Activated CD8-positive, alpha-beta memory T cell treated with anti-CD3 and anti-CD28 coated beads for 4 hours (primary cell): ENCODE results near the gene CIROP.

ENCODE experiments used
- DNase-seq, 2 donors: peaks; one replicate each; pipeline ENCODE4 v3.0.0-alpha.2; 2020; ENCODE audit warnings: low read depth in 2 of 2

The CIROP gene, protein sequence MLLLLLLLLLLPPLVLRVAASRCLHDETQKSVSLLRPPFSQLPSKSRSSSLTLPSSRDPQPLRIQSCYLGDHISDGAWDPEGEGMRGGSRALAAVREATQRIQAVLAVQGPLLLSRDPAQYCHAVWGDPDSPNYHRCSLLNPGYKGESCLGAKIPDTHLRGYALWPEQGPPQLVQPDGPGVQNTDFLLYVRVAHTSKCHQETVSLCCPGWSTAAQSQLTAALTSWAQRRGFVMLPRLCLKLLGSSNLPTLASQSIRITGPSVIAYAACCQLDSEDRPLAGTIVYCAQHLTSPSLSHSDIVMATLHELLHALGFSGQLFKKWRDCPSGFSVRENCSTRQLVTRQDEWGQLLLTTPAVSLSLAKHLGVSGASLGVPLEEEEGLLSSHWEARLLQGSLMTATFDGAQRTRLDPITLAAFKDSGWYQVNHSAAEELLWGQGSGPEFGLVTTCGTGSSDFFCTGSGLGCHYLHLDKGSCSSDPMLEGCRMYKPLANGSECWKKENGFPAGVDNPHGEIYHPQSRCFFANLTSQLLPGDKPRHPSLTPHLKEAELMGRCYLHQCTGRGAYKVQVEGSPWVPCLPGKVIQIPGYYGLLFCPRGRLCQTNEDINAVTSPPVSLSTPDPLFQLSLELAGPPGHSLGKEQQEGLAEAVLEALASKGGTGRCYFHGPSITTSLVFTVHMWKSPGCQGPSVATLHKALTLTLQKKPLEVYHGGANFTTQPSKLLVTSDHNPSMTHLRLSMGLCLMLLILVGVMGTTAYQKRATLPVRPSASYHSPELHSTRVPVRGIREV

DNA sequence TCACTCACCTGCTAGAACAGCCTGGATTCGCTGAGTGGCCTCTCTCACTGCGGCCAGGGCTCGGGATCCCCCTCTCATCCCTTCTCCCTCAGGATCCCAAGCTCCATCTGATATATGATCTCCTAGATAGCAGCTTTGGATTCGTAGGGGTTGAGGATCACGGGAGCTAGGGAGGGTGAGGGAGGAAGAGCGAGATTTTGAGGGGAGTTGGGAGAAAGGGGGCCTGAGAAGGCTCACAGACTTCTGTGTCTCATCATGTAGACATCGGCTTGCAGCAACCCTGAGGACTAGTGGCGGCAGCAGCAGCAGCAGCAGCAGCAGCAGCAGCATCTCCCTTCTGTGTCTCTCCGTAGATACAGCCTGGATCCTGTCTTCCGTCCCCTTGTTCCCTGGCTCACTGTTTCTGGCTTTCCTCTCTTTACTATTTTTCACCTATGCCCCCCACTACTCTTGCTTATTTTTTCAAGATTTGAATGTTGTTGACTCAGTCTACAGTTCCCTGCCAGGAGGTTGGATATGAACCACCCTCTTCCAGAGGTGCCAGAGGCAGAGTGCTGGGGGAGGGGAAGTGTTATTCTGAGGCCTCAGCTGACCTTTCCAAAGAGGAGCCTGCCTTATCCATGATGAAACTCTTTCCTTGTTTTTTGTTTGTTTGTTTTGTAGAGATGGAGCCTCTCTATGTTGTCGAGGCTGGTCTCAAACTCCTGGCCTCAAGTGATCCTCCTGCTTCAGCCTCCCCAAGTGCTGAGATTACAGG lies at the start of gene CIROP:
Gene CIROP (minus strand): TSS at position 399 of the 757 bp plus-strand sequence. CDS start 69 bp downstream, at position 330.
- no peak for DNase-seq

DNA sequence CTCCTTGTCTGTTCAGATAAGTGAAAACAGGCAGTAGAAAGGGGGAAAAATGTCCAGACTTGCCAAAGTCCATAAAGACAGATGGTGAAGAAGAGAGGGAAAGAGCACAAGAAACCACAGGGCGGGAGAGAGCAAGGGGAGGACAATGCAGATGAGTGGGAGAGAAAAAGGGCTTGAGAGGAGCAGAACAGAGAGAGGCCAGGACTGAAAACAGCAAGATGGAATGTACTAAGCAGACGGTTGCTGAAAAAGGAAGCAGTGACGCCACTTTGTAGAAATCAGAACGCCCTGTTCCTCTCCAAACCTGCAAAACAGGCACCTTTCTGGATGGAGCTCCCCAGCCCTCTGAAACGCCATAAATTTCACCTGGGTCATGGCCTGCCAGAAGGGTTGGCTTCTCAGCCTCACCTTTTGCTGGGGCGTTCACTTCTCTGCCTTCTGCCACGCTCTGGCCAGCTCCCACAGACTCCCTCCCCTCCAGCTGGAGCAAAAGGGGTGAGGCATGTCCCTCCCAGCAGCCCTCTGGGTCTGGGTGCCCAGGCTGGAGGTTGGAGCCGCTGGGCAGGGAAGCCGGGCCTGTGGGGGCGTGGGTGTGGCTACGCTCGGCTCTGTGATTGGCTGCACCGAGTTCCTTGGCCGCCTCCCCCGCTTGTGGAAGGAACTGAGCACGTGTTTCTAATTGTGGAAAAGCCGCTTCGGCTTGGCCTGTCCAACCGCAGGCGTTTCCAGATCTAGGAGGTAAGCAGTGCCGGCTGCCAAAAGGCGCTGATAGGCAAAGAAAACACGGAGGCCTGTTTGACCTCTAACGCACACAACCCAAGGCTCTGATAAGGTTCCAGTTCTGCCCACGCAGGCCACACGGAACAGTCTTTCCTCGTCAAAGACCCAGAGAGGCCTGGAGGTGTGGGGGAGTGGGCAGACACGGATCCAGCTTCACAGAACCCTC lies 49.3 kb upstream of the CIROP start:
- no peak for DNase-seq

DNA sequence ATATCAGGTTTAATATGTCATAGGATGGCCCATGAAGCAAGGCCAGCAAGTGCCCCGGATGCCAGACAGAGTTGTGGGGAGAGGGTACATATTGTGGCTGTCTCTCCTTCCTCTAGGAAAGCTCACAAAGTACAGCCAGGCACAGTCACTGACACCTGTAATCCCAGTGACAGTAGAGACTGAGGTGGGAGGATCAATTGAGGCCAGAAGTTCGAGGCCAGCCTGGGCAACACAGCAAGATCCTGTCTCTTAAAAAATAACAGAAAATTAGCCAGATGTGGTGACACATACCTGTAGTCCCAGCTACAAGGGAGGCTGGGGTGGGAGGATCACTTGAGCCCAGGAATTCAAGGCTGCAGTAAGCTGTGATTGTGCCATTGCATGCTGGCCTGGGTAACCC lies 46.6 kb upstream of the CIROP start:
- DNase-seq: no peak

DNA sequence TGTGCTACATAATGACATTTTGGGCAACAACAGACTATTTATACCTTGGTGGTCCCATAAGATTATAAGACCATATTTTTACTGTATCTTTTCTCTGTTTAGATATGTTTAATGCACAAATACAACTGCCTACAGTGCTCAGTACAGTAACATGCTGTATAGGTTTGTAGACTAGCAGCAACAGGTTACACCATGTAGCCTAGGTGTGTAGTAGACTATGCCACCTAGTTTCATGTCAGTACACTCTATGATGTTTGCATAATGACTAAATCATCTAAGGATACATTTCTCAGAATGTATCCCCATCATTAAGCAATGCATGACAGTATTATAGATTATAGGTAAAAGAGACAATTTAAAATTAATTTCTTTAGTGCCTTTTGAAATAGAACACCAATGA lies 45.0 kb upstream of the CIROP start:
- DNase-seq: no peak

DNA sequence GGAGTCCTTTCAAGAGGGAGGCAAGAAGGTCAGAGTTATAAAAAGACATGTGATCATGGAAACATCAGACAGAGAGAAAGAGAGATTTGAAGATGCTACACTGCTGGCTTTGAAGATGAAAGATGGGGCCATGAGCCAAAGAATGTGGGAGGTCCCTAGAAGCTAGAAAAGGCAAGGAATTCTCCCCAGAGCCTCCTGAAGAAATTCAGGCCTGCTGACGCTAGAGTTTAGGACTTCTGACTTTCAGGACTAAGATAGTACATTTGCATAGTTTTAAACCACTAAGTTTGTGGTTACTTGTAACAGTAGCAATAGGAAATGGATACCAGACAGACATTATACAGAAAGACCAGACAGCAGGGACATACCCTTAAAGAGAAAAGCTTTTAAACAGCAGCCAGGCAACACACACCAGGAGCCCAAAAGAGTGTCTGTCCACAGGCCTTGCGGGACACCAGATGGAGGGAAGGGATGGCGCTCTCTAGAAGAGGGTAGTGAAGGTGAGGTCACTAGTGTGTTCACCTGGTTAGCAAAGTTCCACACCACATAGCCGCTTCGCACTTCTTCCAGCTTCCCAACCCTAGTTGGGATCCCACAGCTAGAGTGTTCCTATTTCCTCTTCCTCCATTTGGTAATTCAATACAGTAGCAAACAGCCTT lies 43.9 kb upstream of the CIROP start:
- DNase-seq: no peak

DNA sequence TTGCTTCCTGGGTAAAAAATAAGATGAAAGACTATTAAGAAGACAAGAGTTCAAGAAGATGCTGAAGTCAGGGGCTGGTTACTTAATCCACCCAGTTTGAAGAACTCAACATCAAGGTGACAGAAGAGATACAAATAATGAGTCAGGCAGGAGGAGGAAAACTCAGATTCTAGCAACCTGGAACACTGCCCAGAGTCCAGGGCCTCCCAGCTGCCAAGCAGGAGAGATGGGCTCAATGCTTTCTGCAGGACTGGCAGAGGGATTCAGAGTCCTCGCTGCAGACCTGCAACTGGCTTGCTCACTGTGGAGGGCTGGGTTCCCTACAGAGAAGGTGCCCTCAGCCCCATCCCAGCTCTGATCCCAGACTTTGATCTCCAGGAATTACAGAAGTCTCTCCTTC lies 42.9 kb upstream of the CIROP start:
- DNase-seq: no peak

DNA sequence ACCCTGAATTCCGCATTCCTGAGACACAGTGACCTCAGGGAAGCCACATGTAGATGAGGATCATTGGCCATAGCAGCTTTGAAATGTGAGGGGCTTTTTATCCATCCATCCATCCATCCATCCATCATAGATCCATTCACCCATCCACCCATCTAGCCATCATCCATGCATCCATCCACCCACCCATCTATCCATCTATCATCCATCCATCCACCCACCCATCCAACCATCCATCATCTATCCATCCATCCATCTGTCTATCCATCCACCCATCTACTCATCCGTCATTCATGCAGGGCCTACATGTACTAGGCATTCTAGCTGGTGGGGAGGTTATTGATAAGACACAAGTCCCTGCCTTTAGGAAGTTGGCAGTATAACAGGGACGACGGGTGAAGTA lies 42.2 kb upstream of the CIROP start:
- no peak for DNase-seq

DNA sequence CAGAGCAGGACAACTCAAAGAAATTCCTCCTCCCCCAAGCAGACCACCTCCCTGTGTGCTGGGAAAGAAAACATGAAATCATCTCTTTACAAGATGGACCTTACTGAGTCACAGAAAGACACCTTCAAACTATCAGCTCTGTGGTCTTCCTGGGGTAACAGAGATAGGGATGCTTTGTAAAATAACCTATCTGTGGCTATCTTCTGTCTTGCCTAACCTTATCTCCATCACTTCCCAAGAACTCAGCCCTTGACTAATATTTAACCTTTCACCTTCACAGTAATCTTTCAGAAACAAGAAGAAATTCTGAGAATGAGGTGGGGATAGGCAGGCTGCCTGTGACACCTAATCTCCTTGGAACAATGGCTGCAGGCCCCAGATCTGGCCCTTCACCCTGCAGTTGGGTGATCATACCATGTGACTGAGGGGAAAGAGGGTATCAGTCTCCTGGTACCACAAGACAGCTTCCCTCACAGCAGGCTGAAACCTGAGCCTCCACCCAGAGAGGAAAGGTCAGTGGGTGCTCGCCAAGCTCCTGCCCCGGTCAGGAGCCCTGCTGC lies 41.6 kb upstream of the CIROP start:
- DNase-seq: no peak

DNA sequence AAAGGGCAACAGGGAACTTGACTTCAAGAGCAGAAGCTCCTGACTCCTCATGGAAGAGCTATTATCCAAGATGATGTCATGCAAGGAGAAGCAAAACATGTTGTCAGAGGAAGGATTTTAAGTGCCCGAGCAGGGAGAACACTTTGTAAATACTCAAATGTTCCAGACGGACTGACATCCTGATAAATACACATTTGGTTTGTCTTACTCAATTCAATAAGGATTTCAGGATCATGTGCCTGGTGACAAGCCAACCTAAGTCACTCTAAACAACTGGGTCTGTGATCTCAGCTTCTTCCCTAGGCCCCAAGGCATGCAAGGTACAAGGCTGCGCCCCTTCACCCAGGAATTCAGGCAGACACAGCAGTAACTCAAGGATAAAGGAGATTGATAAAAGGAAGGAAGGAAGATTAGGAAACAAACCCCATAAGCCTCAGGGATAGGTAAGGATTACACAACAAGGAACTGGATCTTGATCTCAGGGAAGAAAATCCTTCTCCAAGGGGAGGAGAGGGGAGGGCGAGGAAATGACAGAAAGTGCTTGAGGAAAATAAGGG lies 41.1 kb upstream of the CIROP start:
- no peak for DNase-seq

DNA sequence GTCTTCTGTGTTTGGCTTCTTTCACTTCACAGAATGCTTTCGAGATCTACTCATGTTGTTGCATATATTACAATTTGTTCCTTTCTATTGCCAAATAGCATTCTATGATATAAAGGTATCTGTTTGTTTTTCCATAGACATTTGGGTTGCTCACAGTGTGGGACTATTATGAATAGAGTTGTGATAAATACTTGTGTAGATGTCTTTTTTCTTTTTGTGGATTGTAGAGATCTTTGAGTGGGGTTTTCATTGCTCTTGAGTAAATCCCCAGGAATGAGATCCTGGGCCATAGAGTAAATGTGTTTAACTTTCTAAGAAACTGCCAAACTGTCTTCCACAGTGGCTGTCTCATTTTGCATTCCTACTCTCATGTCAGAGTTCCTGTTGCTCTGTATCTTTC lies 39.1 kb upstream of the CIROP start:
- no peak for DNase-seq

DNA sequence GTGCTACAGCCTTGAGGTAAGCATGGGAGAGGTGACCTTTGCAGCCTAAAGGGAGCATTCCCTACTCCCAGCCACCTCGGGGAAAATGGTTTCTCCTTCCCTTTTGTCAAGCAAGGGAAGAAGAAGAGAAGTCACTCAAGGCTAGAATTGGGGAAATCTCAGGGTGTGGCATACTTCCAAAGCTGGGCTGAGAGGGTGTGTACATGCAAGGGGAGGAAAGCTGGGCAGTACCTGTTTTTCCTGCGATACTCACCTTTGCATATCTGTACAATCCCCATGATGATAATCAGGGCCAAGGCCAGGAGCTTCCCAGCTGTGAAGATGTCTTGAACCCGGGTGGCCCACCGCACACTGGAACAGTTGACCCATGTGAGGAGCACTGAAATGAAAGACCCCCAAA lies 38.0 kb upstream of the CIROP start:
- no peak for DNase-seq

DNA sequence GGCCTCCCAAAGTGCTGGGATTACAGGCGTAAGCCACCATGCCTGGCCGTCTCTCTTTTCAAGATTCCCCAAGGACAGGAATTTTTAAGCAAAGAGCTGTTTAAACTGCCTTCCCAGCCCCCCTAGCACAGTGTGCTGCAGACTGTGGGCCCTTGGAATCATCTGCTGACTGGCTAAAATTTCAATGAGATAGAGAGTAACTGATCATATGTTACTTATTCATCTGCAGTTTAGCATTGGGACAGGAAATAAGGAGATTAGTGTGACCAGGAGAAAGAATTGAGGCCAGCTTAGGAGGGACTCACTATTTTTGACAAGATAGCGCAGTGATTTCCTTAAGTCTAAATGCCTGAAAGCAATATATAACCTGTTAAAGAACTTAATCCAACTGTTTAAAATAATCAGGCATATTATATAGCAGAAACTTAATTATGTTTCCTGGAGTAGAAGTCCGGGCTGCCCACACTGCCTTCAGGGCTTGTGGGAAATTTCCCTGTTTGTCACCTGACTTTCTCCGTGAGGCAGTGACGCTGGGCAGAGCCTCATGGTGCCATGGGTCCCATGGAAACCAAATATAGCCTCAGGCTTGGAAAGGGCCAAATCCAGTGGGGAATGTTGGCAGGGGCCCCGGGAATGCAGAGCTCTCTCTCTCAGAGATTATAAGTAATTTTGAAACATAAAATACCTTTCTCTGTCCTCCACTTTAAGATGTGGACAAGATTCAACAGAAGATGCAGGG lies 37.1 kb upstream of the CIROP start:
- DNase-seq: no peak

DNA sequence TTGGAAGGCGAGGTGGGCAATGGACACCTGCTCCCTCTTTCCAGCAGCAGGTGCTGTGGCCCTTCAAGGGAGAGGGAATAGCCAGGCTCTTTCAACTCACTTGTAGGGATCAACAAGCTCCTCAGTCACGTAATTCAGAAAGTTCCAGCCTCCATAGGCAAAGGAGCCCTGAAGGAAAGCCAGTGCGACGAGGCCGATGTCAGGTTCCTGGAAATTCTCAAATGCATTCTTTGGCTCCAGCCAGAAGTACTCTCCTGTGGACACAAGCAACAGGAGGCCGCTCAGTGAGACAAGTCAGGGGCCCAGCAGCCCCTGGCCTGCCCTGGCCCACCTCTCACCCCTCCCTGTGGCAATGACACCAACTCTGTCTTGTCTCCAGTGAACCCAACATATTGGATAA lies 35.6 kb upstream of the CIROP start:
- no peak for DNase-seq

DNA sequence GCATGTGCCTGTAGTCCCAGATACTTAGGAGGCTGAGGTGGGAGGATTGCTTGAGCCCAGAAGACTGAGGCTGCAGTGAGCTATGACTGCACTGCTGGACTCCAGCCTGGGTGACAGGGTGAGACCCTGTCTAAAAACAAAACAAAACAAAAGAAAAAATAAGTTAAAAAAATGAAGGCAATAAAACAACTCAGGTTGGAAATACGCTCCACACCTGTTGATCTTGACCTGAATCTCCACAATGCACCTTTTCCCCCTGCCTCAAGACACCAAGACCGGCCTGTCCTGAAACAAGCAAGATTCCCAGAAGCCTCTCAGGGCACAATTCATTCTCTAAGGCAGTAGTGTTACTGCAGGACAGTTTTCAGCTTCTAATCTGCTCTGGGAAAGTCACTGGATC lies 35.1 kb upstream of the CIROP start:
- no peak for DNase-seq

DNA sequence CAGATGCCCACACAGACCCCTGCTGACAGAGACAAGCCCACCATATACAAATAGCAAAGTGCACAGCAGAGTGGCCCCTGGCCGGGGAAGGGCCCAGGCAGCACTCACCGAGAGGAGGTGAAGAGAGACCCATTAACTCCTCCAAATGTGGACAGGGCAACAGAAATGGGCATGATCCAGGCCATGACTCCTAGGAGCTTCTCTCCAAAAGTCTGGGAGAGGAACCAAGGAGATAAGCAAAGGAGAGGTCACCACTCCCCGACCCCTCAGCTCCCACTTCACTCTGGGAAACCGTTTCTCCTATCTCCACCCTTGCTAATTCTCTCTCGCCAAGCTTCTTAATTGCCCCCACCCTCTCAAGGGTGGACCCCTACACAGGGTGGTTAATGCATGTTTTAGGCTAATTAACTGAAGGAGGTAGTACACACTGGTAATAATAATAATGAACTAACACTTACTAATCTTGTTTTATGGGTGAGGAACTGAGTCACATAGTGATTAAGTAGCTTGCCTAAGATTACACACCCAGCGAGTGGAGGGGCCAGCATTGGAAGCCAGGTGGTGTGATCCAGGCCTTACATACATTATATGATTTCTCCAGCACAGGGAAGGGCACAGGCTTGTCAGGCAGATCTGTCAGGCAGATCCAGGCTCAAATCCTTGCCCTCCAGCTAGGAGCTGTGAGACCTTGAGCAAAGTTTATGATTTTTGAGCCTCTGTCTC lies 33.2 kb upstream of the CIROP start:
- no peak for DNase-seq

DNA sequence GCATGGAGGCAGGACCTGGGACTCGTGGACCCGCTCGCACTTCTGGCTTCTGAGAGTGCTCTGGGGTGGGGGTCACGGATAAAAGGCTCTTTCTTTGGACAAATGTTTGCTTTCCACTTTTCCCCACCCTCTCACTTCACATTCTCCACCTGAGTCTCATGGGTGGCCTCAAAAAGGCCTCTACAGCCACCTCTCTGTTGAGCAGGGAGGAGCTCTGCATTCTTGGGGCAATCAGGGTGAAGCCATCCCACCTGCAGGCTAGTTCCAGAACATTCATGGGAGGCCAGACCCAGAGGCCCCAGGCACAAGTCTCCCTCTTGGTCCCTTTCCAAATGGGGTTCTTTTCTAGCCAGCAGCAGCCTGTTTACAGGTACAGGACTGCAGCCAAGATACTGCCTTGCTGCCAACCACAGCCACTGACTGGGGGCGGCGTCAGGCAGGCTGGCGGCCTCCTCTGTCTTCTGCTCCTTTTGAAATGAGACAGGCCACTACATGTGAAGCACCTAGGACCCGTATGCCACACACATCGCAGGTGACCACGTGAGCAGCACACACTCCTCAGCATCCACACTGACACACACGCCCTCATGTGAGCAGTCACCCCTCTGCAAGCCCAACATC lies 32.5 kb upstream of the CIROP start:
- no peak for DNase-seq

DNA sequence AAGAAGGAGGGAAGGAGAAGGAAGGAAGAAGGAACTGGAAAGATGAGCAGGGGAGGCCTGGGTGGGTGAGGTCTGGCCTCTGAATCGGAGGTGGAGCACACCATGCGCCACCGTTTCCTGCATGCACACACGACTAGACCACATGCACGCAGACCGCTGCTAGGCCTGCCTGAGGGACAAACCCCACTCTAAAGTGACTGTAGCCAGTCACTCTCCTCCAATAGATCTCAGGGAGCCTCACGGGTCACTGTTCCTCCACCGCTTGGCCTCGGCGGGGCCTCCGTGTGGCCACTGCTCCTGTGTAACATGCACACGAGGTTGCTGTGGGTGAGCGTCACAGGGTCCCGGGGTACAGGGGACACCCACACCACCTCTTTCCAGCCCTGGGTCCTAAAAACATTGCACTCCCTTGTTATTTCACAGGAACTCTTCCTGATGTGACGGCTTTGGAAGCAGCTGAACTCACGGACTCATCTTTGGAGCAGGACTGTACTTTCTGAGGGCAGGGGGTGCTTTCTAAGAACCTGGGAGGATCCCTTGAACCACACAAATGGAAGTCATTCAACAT lies 31.9 kb upstream of the CIROP start:
- DNase-seq: no peak

DNA sequence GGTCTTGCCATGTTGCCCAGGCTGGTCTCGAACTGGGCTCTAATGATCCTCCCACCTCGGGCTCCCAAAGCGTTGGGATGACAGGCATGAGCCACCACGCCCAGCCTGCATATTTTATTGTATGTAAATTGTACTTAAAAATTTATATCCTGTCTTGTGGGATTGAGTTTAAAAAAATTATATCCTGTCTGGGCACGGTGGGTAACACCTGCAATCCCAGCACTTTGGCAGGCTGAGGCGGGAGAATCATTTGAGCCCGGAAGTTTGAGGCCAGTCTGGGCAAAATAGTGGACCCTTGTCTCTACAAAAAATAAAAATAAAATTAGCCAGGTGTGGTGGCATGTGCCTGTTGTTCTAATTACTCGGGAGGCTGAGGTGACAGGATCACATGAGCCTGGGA lies 28.2 kb upstream of the CIROP start:
- DNase-seq: no peak
